NCI-H345 treated with DMSO at 0.1 percent for 48 hours (cell line): ENCODE results near the gene PAX5.
A peak's percentile ranks its signal among the peaks of the same experiment; 100 is the strongest.

ENCODE experiments used
- DNase-seq: peaks from one replicate; lab custom pipeline; 2025; ENCODE audit not compliant: unreplicated experiment; lab: John Stamatoyannopoulos, UW

The PAX5 gene

DNA sequence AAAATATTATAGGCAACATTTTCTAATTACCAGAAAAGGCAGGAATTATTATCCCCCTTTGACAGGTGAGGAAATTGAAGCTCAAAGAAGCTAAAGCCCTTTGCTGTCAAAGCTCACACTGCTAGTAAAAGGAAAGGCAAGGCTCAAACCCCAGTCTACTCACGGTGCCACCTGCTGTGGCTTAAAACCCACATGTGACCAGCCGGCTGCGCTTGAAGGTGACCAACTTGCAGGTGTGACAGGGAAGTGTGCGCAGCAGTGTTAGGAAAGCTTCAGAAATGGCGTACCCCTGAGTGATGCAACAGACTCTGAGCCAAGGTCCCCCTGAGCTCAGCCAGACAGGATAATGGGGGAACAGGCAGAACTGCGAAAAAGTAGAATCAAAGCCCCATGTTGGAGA, 45.2 kb downstream of the PAX5 start:
- no peak for DNase-seq

DNA sequence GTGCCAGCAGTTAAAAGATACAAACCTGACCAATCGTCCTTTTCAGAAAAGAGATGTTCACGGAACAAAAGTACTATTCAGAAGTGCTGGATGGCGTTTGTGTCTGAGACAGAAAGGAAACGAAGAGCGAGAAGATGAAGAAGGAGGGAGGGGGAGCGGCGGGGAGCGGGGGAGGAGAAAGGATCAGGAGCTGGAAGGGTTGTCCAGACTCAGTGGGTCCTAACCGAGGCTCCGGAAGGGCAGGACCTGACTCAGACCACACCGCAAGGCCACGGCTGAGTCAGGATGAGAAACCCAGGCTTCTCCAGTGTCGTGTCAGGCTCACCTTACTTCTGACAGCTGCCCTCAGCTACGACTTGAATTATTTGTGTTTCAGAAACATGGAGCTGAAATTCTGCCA, 46.2 kb downstream of the PAX5 start:
- DNase-seq = no peak

DNA sequence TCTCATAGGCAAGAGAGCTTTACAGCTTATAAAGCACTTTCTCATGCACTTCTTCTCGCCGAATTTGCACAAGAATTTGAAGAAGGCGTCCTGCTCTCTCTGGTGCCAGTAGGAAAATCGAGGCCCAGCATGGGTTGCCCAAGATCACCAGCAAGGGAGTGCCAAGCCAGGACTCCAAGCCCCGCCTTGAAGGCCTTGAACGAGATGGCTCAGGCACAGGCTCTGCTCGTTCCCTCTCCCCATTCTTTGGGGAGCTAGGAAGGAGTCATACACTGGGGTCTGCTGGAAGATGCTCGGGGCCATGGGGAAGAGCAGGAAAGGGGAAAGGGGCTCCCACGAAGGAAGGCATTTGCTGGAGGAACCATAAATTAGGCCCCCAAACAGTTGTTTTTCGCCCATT, 46.7 kb downstream of the PAX5 start:
- DNase-seq = no peak

DNA sequence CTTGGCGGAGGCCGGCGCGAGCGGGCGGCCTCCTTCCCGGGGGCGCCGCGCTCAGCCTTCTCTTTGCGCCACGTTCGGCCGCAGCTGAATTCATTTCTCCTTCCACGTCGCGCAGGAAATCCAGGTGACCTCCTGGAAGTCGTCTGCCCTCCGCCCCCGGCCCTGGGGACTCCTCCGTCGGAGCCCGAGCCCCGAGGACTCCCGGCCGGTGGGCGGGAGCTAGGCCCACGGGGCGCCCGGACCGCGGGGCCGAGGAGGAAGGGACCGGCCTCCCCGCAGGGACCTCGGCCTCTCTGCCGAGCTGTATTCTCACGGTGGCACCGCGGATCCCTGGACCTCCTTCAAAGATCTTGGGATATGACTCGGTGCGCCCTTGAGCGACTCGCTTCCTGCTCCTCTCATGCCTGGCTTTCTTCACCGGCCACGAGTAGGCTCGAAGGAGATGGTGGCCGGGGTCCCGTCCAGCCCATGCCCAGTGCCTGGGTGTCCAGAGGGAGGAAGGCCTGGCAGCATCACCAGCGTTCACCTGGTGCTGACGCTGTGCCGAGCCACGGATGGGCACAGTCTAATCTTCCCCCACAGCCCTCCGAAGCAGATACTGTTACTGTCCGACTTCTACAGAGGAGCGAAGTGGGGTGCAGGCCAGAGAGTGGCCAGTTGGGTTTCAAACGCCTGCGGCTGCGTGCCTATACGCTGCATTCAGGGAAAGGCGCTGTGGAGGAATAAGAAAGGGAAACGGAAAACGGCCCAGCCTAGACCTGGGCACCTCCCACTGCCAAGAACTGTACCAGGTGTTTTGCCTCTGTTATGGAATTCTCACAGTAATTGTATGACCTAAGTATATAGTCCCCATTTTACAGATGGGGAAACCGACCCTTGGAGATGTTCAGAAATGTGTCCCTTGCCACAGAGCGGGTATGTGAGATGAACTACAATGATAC, 47.3 kb downstream of the PAX5 start:
- DNase-seq = no peak

DNA sequence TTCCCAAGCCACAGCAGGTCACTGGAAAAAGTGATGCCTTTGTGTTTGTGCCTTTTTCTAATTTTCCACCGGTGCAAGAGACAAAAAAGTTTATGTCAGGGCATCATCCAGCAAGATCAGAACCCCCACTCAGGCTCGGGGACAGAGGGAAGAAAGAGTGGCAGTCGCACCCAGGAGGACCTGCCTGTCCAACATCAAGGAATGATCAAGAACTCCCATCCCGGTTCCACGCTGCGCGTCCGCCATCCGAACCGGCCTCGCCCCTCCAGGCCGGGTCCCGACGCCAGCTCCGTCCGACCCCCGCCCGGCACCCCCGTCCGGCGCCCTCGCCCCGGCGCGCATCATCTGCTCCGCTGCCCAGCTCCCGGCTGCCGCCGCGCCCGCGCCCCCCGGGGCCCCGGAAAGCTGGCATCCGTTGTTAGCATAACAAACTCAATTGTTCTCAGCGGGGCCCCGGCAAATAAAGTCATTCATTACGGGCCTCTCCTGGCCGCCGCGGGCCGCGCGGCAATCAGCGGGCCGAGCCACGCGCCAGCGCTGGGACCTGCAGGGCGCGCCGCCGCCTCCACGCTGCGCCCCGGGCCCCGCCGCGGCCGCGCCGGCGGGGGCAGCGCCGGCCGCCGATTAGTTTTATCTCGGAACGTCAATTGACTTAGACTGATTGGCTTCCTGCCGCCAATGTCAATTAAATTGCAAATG, 48.1 kb downstream of the PAX5 start:
- no peak for DNase-seq

DNA sequence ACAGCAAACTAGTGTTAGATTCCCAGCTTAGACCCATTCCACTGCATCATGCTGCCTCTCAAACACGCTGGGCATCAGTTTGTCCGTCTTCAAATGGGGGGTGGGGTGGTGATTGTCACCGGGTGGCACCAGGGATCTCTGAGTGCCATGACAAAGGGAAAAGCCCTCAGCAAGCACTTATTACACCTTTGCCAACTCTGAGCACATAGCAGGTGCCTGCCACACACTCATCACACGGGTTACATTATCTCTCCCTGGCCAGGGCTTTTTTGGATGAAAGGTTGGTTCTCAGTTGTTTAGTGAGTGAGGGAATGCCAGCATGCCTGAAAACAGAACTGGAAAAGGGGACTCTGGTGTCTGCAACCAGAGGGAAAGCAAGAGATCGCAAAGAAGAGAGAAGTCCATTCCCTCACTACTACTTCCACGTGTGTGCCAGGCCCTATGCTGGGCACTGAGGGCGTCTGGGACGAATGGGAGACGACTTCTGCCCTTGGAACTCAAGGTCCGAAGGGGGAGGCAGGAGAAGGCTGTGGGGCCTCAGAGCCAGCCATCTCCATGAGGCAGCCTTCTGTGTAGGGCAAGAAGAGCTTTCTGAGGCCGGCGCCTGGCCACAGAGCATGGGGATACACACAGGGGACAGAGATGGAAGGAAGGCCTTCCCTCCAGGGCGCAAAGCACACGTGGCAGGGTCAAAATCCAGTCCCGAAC, 48.9 kb downstream of the PAX5 start:
- DNase-seq = no peak

DNA sequence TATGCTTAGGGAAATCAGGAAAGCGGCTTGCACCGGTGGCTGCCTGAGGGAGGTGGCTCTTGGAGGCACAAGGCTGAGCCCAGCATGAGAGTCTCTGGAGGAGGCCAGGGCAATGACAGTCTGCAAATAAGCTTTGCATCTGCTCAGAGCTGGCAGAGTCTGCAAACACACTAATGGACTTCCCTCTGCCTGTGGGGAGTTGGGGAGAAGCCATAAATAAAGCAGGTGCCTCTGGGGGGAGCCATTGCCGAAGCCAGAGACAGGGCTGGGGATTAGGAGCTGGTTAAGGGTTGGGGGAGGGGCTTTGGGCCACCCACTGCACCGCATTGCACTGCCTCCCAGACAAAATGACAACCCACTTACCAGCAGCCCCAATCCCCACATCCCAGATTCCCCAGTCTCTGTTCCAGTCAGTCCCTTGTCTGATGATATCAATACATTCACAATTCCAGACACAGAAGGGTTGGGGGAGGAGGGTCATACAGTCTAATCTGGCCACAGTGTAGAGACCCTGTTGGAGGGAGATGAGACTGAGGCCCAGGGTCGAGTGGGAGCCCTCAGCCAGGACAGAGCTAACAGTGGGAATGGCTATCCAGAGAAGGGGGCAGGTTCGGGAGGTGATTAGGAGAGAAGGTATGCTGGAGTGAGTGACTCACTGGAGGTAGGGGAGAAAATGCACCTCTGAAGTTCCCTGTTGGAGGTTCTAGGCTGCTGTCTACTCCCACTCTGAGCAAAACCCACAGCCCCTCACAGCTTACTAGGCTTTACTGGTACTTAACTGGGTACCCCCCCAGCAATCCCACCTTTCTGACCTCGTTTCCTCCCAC, 53.7 kb downstream of the PAX5 start:
- DNase-seq = peak; percentile 87

DNA sequence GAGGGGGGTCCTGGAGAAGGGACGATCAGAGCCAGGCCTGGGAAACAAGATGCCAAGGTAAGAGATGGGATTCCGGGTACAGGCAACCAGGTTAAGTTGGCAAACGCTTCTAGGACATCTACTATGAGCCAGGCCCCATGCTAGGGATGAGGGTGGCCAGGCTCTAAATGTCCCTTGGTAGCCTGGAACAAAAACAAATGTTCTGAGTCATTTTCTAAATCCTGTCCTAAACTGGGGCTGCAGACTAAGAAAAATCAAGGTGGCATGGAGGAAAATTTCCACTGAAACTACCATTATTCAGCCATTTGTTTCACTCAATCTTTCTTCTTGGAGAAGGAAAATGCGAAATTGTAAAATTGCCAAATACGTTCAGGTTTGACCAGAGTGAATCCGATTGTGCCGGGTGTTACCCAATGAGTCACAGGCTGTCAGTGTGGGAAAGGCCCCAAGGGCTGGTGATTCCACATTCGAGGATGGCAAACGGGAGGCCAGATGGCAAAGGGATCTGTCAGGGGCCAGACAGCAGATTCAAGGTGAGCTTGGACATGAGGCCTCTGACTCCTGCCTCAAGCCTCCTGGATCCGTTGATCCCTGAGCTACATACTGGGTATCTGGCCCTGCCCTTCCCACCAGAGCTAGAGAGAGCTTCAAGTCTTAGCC, 57.6 kb downstream of the PAX5 start:
- no peak for DNase-seq

DNA sequence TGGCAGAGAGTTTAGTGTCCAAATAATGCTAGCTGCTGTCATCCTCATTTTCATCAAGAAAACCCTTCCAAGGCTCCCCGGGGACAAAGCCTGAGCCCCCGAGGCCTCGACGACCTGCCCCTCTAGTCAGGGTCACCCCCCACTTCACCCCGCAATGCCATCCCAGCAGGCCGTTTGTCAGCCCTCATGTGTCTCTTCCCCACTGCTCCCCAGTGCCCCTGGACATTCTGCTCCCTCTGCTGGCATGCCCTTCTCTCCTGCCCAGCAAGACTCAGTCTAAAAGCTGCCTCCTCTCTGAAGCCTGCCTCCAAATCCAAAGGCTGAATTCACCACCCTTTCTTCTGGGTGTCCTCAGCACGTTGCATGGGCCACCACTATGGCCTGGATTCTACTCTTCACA, 59.3 kb downstream of the PAX5 start:
- no peak for DNase-seq

DNA sequence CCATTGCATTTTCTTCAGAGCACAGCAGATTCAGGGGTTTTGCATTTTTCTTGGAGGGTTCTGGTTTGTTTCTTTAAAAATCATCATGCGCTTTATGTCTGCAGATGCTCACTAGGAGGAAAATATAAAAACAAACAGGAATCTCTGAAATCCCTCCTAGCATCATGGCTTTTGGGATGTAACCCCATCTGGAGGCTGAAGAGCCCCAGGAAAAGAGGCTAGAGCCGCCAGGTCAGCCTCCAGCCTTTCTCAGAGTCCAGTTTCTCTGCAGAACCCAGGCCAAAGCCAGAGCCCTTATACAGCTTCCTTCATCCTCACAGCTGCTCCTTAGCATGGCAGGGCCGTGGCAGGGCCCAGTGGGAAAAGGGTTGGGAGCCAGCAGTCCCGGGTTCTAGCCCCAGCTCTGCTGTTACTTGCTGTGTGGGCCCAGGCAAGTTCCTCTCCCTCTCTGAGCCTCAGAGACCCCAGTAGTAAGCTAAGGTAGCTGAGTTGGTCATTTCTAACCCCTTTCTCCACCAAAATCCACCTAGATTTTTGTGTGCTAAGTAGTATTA, 62.1 kb downstream of the PAX5 start:
- DNase-seq = no peak

DNA sequence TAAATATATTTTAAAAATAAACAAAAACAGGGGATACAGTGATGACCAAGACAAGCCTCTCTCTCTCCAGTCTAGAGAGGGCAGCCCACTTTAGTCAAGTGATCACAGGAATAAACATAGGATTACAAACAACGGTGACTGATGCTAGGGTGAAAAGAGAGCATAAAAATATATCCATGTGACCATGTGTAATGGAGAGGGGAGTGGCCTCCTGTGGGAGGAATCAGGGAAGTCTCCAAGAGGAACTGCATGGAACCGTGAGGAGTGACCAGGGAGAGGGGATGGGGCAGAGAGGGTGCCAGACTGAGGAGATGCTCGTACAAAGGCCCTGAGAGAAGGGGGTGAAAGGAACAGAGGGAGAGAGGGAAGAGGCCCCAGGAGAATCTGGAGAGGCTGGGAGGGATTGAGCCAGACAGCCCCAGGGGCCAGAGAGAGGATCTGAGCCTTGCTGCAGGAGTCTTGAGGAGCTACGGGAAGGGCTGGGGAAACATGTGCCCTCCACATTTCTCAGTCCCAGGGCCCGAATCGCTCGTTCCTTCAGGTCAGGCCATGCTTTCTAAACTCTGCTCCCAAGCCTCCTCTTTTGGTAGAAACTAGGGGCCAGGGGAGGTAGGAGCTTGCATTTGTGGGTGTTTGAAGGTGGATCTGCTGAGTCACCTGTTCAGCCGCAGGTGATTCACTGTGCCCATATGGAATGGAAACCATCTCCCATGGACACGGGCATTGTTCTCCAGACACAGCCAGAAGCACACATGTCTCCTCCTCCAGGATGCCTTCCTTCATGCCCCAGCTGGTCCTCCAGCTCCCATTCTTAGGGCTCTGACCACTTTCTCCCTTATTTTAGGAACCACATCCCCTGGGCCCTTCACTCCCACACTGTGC, 63.8 kb downstream of the PAX5 start:
- no peak for DNase-seq

DNA sequence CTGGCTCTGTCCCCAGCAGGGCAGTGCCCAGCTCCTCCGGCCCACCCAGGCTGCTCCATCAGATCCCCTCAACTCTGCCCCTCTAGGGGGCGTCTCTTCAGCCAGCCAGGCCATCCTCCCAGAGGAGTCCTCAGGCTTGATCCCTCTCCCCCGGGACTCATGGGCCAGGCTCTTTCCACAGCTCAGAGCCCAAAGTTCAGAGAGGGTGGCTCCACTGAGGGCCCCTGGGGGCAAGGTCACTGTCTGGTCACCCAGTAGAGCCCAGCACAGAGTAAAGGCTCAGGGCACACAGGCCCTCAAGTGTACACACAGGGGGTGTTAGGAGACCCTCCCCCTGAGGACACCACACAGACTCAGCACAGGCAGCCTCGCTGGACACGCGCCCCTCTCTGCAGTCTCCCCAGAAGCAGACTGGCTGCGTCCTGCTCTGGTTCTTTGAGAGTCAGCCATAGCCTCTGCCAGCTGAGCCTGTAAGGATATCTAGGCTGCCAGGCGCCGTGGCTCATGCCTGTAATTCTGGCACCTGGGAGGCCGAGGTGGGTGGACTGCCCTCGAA, 64.8 kb downstream of the PAX5 start:
- DNase-seq = no peak

DNA sequence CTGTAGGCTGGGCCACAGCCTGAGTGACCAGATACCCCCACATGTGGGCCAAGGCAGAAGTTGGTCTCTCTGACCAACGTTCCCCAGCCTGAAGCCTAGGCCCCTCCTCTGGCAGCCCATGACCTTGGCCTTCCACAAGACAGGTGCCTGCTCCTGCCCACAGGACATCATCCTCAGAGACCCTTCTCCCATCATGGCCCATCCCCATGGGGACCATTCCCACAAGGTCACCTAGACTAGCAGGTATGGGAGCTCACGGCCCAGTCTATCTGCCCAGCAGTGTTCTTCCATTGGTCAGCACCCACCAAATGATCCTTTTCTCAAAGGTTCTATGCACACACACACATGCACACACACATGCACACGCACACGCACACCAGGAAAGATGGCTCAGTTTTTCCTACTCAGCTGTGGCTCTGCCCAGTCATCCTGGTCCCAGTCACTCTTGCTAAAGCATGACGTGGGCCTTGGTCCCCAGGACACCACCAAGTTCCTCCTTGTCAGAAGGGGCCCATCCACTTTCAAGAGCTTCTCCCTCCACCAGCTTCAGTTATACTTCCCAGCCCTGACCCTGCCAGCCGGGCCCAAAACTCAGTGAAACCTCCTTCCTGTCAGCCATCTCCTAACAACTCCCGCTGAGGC, 65.4 kb downstream of the PAX5 start:
- DNase-seq = no peak

DNA sequence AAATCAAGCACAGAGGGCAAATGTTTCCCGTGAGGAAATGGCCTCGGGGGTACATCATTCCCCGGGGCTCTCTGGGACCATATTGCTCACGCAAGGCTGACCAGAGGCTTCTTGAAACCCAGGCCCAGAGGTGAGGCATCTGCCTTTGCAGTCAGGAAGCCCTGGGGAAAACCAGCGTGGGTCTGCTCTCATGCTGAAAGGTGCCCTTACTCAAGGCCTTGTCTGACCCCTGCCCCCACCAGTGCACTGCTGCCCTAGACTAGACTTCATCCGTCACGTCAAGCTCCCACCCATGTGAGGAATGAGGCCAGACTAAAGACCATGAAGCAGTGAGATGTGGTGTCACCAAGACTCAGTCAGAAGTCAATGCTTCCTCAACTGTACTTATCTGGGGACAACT, 66.1 kb downstream of the PAX5 start:
- no peak for DNase-seq

DNA sequence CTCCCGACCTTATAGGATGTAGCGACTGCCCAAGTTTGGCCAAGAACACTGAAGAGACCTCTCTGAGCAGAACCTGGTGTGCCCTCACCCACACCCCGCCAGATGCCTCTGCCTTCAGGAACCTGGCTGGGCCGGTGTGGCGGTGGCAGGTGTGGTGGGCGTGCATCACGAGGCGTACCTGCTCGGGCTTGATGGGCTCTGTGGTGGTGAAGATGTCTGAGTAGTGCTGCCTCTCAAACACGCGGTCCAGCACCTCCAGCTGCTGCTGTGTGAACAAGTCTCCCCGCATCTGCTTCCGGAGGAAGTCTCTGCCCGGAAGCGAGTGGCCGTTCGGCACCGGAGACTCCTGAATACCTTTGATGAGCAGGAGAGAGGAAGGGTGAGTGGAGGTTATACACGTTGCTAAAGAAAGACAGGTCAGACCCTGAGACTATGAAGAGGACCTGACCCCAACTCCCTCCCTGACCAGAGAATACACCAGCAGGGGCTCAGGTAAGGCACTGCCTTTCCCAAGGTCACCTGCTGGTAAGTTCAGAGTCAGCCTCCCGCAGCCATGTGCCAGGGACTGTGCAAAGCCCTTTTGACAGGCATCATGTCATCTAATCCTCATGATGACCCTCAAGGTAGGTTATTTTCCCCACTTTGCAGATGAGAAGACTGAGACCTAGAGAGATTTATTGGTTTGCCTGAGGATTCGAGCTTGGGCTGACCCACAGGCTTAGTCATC, 67.5 kb downstream of the PAX5 start:
- no peak for DNase-seq

DNA sequence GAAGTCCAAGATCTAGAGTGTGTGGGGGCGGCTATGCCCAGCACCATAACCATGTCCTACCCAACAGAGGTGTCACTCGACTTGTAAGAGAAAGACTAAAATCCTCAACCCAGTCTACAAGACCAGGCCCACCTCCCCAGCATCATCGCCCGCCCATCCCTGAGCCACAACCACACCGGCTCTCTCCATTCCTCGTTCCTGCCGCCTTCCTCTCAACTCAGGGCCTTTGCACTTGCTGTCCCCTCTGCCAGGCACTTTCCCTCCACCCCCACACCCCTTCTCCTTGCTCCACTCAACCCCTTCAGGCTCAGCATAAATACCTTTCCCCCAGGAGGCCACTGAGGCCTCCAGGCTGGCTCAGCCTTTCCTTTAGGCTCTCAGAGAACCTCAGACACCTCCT, 69.3 kb downstream of the PAX5 start:
- no peak for DNase-seq

DNA sequence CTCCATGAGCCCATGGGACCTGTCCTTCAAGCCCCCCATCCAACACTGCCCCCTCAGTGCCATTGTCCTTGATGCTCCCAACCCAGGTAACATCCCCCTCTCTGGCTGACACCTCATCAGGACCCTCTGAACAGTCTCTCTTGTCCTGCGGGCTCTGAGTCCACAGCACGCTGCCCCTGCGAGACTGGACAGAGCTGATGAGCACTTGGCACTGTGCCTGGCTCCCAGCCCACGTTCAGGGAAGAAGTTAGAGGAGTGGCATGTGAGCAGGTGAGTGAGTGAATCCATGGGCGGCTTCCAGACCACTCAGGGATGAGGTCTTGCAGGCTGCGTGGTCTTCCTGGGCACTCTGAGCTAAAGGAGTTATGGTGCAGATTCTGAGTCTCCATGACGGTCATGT, 70.7 kb downstream of the PAX5 start:
- no peak for DNase-seq

DNA sequence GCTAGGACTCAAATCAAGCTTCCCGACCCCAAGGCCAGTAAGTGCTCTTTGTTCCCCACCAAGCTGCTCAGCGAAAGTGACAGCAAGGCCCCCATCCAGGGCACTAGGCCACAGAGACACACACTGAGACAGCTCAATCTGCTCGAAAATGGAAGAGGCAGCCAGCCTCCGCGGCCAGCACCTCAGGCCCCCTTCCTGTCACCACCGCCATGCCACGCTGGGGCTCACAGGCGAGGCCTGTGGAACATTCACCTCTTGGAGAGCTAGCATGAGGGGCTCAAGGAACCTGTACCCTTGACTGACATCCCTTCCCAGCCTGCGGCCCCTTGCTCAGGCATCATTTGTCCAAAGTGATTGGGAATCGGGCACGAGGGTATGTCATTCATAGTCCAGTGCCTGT, 71.4 kb downstream of the PAX5 start:
- DNase-seq = no peak
